ENCODE measurements around the gene HAGH.

DNA sequence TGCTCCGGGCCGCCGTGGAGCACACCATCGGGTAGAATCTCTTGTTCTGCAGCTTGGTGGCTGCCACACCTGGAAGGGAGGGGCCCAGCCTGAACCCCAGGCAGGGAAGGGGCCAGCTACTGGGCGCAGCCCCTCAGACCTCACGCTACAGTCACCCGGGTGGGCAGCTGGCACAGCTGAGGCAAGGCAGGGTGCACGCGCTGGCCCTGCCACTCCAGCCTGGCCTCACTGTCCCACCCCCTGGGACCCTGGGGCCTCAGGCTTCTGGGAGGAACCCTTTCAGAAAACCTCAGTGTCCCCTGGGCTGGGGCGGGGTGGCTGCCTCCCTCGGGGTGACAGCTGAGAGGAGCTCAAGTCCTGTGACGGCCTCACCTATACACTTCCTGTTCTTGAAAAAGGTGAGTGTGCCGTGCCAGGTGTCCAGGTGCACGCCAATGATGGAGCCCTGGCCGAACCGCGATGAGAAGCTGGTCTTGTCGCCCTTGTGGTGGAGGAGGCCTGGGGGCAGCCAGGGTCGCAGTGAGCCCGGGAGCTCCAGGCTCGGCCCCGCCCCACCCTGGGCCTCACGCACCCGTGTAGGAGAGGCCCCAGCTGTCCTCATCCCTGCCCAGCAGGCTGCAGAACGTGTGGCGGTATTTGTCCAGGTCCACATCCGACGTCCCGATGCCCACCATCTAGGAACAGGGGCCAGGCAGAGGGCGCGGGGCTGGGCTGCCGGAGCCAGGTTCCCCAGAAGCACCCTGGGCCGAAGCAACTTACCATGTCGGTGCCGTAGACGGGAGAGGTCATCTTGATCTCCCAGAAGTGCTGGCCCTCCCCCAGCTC, 49.0 kb downstream of the HAGH start:
- TF ChIP-seq, protein P1, sequence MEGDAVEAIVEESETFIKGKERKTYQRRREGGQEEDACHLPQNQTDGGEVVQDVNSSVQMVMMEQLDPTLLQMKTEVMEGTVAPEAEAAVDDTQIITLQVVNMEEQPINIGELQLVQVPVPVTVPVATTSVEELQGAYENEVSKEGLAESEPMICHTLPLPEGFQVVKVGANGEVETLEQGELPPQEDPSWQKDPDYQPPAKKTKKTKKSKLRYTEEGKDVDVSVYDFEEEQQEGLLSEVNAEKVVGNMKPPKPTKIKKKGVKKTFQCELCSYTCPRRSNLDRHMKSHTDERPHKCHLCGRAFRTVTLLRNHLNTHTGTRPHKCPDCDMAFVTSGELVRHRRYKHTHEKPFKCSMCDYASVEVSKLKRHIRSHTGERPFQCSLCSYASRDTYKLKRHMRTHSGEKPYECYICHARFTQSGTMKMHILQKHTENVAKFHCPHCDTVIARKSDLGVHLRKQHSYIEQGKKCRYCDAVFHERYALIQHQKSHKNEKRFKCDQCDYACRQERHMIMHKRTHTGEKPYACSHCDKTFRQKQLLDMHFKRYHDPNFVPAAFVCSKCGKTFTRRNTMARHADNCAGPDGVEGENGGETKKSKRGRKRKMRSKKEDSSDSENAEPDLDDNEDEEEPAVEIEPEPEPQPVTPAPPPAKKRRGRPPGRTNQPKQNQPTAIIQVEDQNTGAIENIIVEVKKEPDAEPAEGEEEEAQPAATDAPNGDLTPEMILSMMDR (IDR thresholded peaks at IDR 0.05; ENCODE audit: low read depth, low read length, poor library complexity, severe bottlenecking), result no peak
- no peak for TF ChIP-seq EZH2phosphoT487 (IDR thresholded peaks at IDR 0.05; ENCODE audit: borderline replicate concordance, low read length)

Data from DOHH2 (cell line).